HepG2 (cell line): ENCODE results near the gene ATP7B. TPM values are rescaled to one million over a fixed set of nuclear protein-coding genes. Genes with fewer than 3 reads are reported as not detected.
A peak's percentile ranks its signal among the peaks of the same experiment; 100 is the strongest.

Experiments
- GLMP ChIP-seq: sonication (generic); formaldehyde crosslinking; IDR thresholded peaks from 2 replicates; pipeline ENCODE4 v1.9.0; 2021; ENCODE audit warnings: missing genetic modification reagents, mild to moderate bottlenecking, borderline replicate concordance
- MEF2D ChIP-seq: sonication (generic); formaldehyde crosslinking; IDR thresholded peaks from 2 replicates; pipeline ENCODE4 v1.5.1; 2020; ENCODE audit warnings: mild to moderate bottlenecking, missing genetic modification reagents
- NCOA2 ChIP-seq: sonication (generic); formaldehyde crosslinking; IDR thresholded peaks from 2 replicates; pipeline ENCODE4 v1.8.0; 2022; ENCODE audit warnings: inconsistent platforms
- RARA ChIP-seq: IDR thresholded peaks from 2 replicates; pipeline ENCODE4 v1.6.1; 2016; ENCODE audit warnings: missing genetic modification reagents, missing compliant biosample characterization
- REL ChIP-seq: sonication (generic); formaldehyde crosslinking; conservative IDR thresholded peaks from 2 replicates; pipeline ENCODE4 v1.8.0; 2022; ENCODE audit warnings: mild to moderate bottlenecking, missing genetic modification reagents, moderate library complexity
- SCMH1 ChIP-seq: sonication (generic); formaldehyde crosslinking; IDR thresholded peaks from 2 replicates; pipeline ENCODE4 v1.9.0; 2021; ENCODE audit warnings: missing genetic modification reagents, mild to moderate bottlenecking, borderline replicate concordance
- YY1 ChIP-seq: IDR thresholded peaks from 2 replicates; pipeline ENCODE4 v1.6.1; 2011; ENCODE audit warnings: low read length, low read depth, moderate library complexity, mild to moderate bottlenecking; ENCODE audit not compliant: insufficient read depth, insufficient replicate concordance
- ZBTB20 ChIP-seq: sonication (generic); formaldehyde crosslinking; IDR thresholded peaks from 2 replicates; pipeline ENCODE4 v1.8.1; 2023; ENCODE audit warnings: missing genetic modification reagents, low read depth, mild to moderate bottlenecking, borderline replicate concordance
- ZBTB33 ChIP-seq: sonication (generic); formaldehyde crosslinking; IDR thresholded peaks from 2 replicates; pipeline ENCODE4 v1.4.0; 2020; ENCODE audit warnings: missing genetic modification reagents
- ZNF33B ChIP-seq: sonication (generic); formaldehyde crosslinking; IDR thresholded peaks from 2 replicates; pipeline ENCODE4 v1.5.1; 2020; ENCODE audit warnings: mild to moderate bottlenecking, missing genetic modification reagents
- ZUFSP ChIP-seq: sonication (generic); formaldehyde crosslinking; IDR thresholded peaks from 2 replicates; pipeline ENCODE4 v1.9.0; 2021; ENCODE audit warnings: missing genetic modification reagents, mild to moderate bottlenecking, borderline replicate concordance
- polyA plus RNA-seq, 8 experiments: library from polyadenylated mRNA; depleted of rRNA in 3 of 8; stranded (reverse) in 7 of 8; unstranded in 1 of 8; fragments of >200 nt; fragmentation: Illumina TruSeq in 4 of 8; extraction: Trizol in 4 of 8; gene quantifications; 2 replicates each; pipeline versions ENCODE4 v1.2.1 to v1.2.3, GENCODE V29; 2011 to 2016; ENCODE audit warnings: low read depth in 4 of 8, missing spikeins in 1 of 8, mixed read lengths in 1 of 8; ENCODE audit not compliant: insufficient read depth in 1 of 8
- total RNA-seq, 5 experiments: library from RNA; depleted of rRNA; stranded (reverse); fragments of >200 nt; fragmentation: Illumina TruSeq; extraction: Trizol; gene quantifications; 2 replicates each; pipeline ENCODE4 v1.2.3, GENCODE V29; 2016; ENCODE audit warnings: low read depth in 1 of 5
- TF ChIP-seq, protein P1 (sequence below): sonication (generic); formaldehyde crosslinking; IDR thresholded peaks from 2 replicates; pipeline ENCODE4 v1.4.0; 2020; ENCODE audit warnings: missing genetic modification reagents, borderline replicate concordance

ATP7B gene
- total and polyA plus RNA-seq, 2 of the 13 experiments (the other 11 are each of a cell fraction or from before 2014, with no cell fraction given), result 31.8 to 57.4 TPM

- TF ChIP-seq, protein P1, sequence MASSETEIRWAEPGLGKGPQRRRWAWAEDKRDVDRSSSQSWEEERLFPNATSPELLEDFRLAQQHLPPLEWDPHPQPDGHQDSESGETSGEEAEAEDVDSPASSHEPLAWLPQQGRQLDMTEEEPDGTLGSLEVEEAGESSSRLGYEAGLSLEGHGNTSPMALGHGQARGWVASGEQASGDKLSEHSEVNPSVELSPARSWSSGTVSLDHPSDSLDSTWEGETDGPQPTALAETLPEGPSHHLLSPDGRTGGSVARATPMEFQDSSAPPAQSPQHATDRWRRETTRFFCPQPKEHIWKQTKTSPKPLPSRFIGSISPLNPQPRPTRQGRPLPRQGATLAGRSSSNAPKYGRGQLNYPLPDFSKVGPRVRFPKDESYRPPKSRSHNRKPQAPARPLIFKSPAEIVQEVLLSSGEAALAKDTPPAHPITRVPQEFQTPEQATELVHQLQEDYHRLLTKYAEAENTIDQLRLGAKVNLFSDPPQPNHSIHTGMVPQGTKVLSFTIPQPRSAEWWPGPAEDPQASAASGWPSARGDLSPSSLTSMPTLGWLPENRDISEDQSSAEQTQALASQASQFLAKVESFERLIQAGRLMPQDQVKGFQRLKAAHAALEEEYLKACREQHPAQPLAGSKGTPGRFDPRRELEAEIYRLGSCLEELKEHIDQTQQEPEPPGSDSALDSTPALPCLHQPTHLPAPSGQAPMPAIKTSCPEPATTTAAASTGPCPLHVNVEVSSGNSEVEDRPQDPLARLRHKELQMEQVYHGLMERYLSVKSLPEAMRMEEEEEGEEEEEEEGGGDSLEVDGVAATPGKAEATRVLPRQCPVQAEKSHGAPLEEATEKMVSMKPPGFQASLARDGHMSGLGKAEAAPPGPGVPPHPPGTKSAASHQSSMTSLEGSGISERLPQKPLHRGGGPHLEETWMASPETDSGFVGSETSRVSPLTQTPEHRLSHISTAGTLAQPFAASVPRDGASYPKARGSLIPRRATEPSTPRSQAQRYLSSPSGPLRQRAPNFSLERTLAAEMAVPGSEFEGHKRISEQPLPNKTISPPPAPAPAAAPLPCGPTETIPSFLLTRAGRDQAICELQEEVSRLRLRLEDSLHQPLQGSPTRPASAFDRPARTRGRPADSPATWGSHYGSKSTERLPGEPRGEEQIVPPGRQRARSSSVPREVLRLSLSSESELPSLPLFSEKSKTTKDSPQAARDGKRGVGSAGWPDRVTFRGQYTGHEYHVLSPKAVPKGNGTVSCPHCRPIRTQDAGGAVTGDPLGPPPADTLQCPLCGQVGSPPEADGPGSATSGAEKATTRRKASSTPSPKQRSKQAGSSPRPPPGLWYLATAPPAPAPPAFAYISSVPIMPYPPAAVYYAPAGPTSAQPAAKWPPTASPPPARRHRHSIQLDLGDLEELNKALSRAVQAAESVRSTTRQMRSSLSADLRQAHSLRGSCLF (CRISPR knock-in tag), result no peak
- TF ChIP-seq MEF2D (CRISPR knock-in tag), result peak; percentile 74; the same call in 1 of the 2 replicates
- TF ChIP-seq YY1, result no peak
- TF ChIP-seq ZBTB20 (CRISPR knock-in tag), result 0 out of 2 replicates have a peak, but pooled peaks have one; percentile 45
- TF ChIP-seq REL (CRISPR knock-in tag), result no peak
- 0 out of 2 replicates have a peak, but pooled peaks have one; percentile 28 for TF ChIP-seq ZBTB33 (CRISPR knock-in tag)
- TF ChIP-seq ZNF33B (CRISPR knock-in tag), result no peak
- TF ChIP-seq GLMP, result no peak
- no peak for TF ChIP-seq SCMH1 (CRISPR knock-in tag)
- TF ChIP-seq ZUFSP, result no peak
- peak; percentile 80 for TF ChIP-seq RARA (CRISPR knock-in tag)
- TF ChIP-seq NCOA2 (CRISPR knock-in tag), result peak; percentile 96
Measured at GRCh38 chr13:52025475-52026245, 14.4 kb upstream of the ATP7B start (continued).
